HG03060 (cell line): ENCODE results near the gene APEH.
A peak's percentile ranks its signal among the peaks of the same experiment; 100 is the strongest.

Experiments
- ATAC-seq: cut with Tn5 transposase; IDR thresholded peaks from one replicate; pipeline ENCODE4 v1.9.1; 2021; ENCODE audit warnings: low read depth, moderate number of reproducible peaks; ENCODE audit not compliant: unreplicated experiment

APEH gene

GRCh38 chr3:49711489-49711888 is 37.3 kb downstream of the APEH start:
- no peak for ATAC-seq

GRCh38 chr3:49712166-49712565 is 38.0 kb downstream of the APEH start:
- ATAC-seq: no peak

GRCh38 chr3:49712631-49713317 is 38.6 kb downstream of the APEH start:
- no peak for ATAC-seq

GRCh38 chr3:49713336-49714105 is 39.4 kb downstream of the APEH start:
- ATAC-seq: no peak

- ATAC-seq: no peak
These were observed 40.8 kb downstream of the APEH start for GRCh38 chr3:49714728-49715550.

GRCh38 chr3:49715611-49716121 is 41.5 kb downstream of the APEH start:
- no peak for ATAC-seq

GRCh38 chr3:49716169-49716568 is 42.0 kb downstream of the APEH start:
- no peak for ATAC-seq

- no peak for ATAC-seq
These were observed 42.6 kb downstream of the APEH start for GRCh38 chr3:49716691-49717210.

- ATAC-seq: no peak
These were observed 43.2 kb downstream of the APEH start for GRCh38 chr3:49717211-49717958.

GRCh38 chr3:49717959-49718857 is 44.1 kb downstream of the APEH start:
- no peak for ATAC-seq

GRCh38 chr3:49718858-49719213 is 44.7 kb downstream of the APEH start:
- ATAC-seq: no peak

GRCh38 chr3:49719214-49719884 is 45.2 kb downstream of the APEH start, which contains the start of gene AMIGO3:
Gene AMIGO3 (minus strand): TSS chr3:49719684. CDS start chr3:49719465, 219 bp downstream.
- peak; percentile 20 for ATAC-seq

GRCh38 chr3:49720855-49721595 is 46.9 kb downstream of the APEH start:
- ATAC-seq: no peak

- ATAC-seq: no peak
These were observed 47.4 kb downstream of the APEH start for GRCh38 chr3:49721596-49721895.

- no peak for ATAC-seq
These were observed 48.0 kb downstream of the APEH start for GRCh38 chr3:49721896-49722781.

- ATAC-seq: no peak
These were observed 48.7 kb downstream of the APEH start for GRCh38 chr3:49722896-49723295.

- no peak for ATAC-seq
These were observed 49.1 kb downstream of the APEH start for GRCh38 chr3:49723296-49723627.
